HepG2 (cell line): ENCODE data around the gene RRP12. TPM values are rescaled to one million over a fixed set of nuclear protein-coding genes. Genes with fewer than 3 reads are reported as not detected.

Experiments used
- DRAP1 ChIP-seq: IDR thresholded peaks from 2 replicates; pipeline ENCODE4 v1.6.1; 2016; ENCODE audit warnings: missing genetic modification reagents, missing compliant biosample characterization
- EHMT2 ChIP-seq: fragments of 200-600 bp; sonication (generic); IDR thresholded peaks from 2 replicates; pipeline ENCODE4 v1.7.0; 2017; ENCODE audit warnings: antibody characterized with exemption, low read depth, low read length, borderline replicate concordance
- ESRRA ChIP-seq: sonication (generic); formaldehyde crosslinking; IDR thresholded peaks from 2 replicates; pipeline ENCODE4 v1.5.1; 2020; ENCODE audit warnings: mild to moderate bottlenecking, low read depth, missing genetic modification reagents
- FOXP1 ChIP-seq, 2 experiments: fragments of 450-650 bp in 1 of 2; IDR thresholded peaks; 2 replicates each; pipeline ENCODE4 v1.6.1; 2017 to 2018; ENCODE audit warnings: antibody characterized with exemption in 1 of 2
- HDAC1 ChIP-seq: sonication (generic); formaldehyde crosslinking; IDR thresholded peaks from 2 replicates; pipeline ENCODE4 v1.5.1; 2020; ENCODE audit warnings: mild to moderate bottlenecking, missing genetic modification reagents
- HNF4G ChIP-seq, 2 experiments: sonication (generic) in 1 of 2; formaldehyde crosslinking in 1 of 2; IDR thresholded peaks; 2 replicates each; pipeline versions ENCODE4 v1.4.0 to v1.6.1; 2011 to 2020; ENCODE audit warnings: borderline replicate concordance in 2 of 2, low read depth in 2 of 2, mild to moderate bottlenecking in 2 of 2, low read length in 1 of 2, missing genetic modification reagents in 1 of 2, moderate library complexity in 1 of 2
- HNRNPLL ChIP-seq: fragments of 200-400 bp; formaldehyde crosslinking; IDR thresholded peaks from 2 replicates; pipeline ENCODE4 v1.6.1; 2017; ENCODE audit warnings: mild to moderate bottlenecking, low read depth, low read length; ENCODE audit not compliant: poor library complexity, severe bottlenecking
- NFE2L1 ChIP-seq: sonication (generic); formaldehyde crosslinking; IDR thresholded peaks from 2 replicates; pipeline ENCODE4 v1.4.0; 2020; ENCODE audit warnings: missing genetic modification reagents, mild to moderate bottlenecking, borderline replicate concordance
- PAXIP1 ChIP-seq: sonication (generic); formaldehyde crosslinking; conservative IDR thresholded peaks from 2 replicates; pipeline ENCODE4 v1.4.0; 2020; ENCODE audit warnings: mild to moderate bottlenecking, missing genetic modification reagents, moderate library complexity
- PHF20 ChIP-seq: sonication (generic); formaldehyde crosslinking; IDR thresholded peaks from 2 replicates; pipeline ENCODE4 v1.5.0; 2020; ENCODE audit warnings: mild to moderate bottlenecking, missing genetic modification reagents
- POGK ChIP-seq: sonication (generic); formaldehyde crosslinking; conservative IDR thresholded peaks from 2 replicates; pipeline ENCODE4 v1.8.0; 2022; ENCODE audit warnings: mild to moderate bottlenecking, moderate library complexity, missing genetic modification reagents
- SALL2 ChIP-seq: sonication (generic); formaldehyde crosslinking; IDR thresholded peaks from 2 replicates; pipeline ENCODE4 v1.8.1; 2023; ENCODE audit warnings: mild to moderate bottlenecking, missing genetic modification reagents, inconsistent platforms
- TCF7L2 ChIP-seq: IDR thresholded peaks from 2 replicates; pipeline ENCODE4 v1.6.1; 2011; ENCODE audit warnings: mild to moderate bottlenecking, low read depth, low read length, moderate library complexity
- ZBTB20 ChIP-seq: sonication (generic); formaldehyde crosslinking; IDR thresholded peaks from 2 replicates; pipeline ENCODE4 v1.8.1; 2023; ENCODE audit warnings: missing genetic modification reagents, low read depth, mild to moderate bottlenecking, borderline replicate concordance
- ZNF160 ChIP-seq: sonication (generic); formaldehyde crosslinking; IDR thresholded peaks from 2 replicates; pipeline ENCODE4 v1.8.0; 2022; ENCODE audit warnings: mild to moderate bottlenecking, inconsistent platforms, missing genetic modification reagents
- ZNF562 ChIP-seq: sonication (generic); formaldehyde crosslinking; IDR thresholded peaks from 2 replicates; pipeline ENCODE4 v1.8.0; 2022; ENCODE audit warnings: missing genetic modification reagents, borderline replicate concordance
- ZNF615 ChIP-seq: sonication (generic); formaldehyde crosslinking; IDR thresholded peaks from 2 replicates; pipeline ENCODE4 v1.5.0; 2020; ENCODE audit warnings: mild to moderate bottlenecking, missing genetic modification reagents, borderline replicate concordance
- ZSCAN21 ChIP-seq: sonication (generic); formaldehyde crosslinking; IDR thresholded peaks from 2 replicates; pipeline ENCODE4 v1.8.0; 2022; ENCODE audit warnings: mild to moderate bottlenecking, missing genetic modification reagents, moderate library complexity, borderline replicate concordance
- polyA plus RNA-seq, 8 experiments: library from polyadenylated mRNA; depleted of rRNA in 3 of 8; stranded (reverse) in 7 of 8; unstranded in 1 of 8; fragments of >200 nt; fragmentation: Illumina TruSeq in 4 of 8; extraction: Trizol in 4 of 8; gene quantifications; 2 replicates each; pipeline versions ENCODE4 v1.2.1 to v1.2.3, GENCODE V29; 2011 to 2016; ENCODE audit warnings: low read depth in 4 of 8, missing spikeins in 1 of 8, mixed read lengths in 1 of 8; ENCODE audit not compliant: insufficient read depth in 1 of 8
- total RNA-seq, 5 experiments: library from RNA; depleted of rRNA; stranded (reverse); fragments of >200 nt; fragmentation: Illumina TruSeq; extraction: Trizol; gene quantifications; 2 replicates each; pipeline ENCODE4 v1.2.3, GENCODE V29; 2016; ENCODE audit warnings: low read depth in 1 of 5

Gene RRP12
- total and polyA plus RNA-seq, 2 of the 13 experiments (the other 11 are each of a cell fraction or from before 2014, with no cell fraction given): 13.2 to 39.4 TPM

- TF ChIP-seq FOXP1 (IDR thresholded peaks at IDR 0.05) (peak; percentile 80), FOXP1 (CRISPR knock-in tag; IDR thresholded peaks at IDR 0.05) (no peak), ZNF160 (CRISPR knock-in tag) (no peak), SALL2 (CRISPR knock-in tag) (0 out of 2 replicates have a peak, but pooled peaks have one; percentile 40), ZNF562 (CRISPR knock-in tag) (no peak), ZBTB20 (CRISPR knock-in tag) (no peak), HDAC1 (CRISPR knock-in tag) (peak; percentile 60), PHF20 (CRISPR knock-in tag) (peak; percentile 55; the same call in 1 of the 2 replicates), EHMT2 (no peak), ESRRA (CRISPR knock-in tag) (no peak), TCF7L2 (no peak), HNRNPLL (peak; percentile 65), NFE2L1 (CRISPR knock-in tag) (no peak), HNF4G (IDR thresholded peaks at IDR 0.05; ENCODE audit: borderline replicate concordance, low read depth, low read length) (no peak), HNF4G (CRISPR knock-in tag; IDR thresholded peaks at IDR 0.05; ENCODE audit: borderline replicate concordance, low read depth) (peak; percentile 24; the same call in 1 of the 2 replicates), ZSCAN21 (CRISPR knock-in tag) (peak; percentile 70; the same call in 1 of the 2 replicates), ZNF615 (no peak), PAXIP1 (0 out of 2 replicates have a peak, but pooled peaks have one; percentile 40), DRAP1 (CRISPR knock-in tag) (0 out of 2 replicates have a peak, but pooled peaks have one; percentile 10), POGK (peak; percentile 21; the same call in 1 of the 2 replicates)
Measured at GRCh38 chr10:97318772-97319651, 82.1 kb downstream of the RRP12 start, which contains the start of gene FRAT1 (continued).
